IMR-90 (cell line): ENCODE data around the gene ARMS2. TPM values are rescaled to one million over a fixed set of nuclear protein-coding genes. Genes with fewer than 3 reads are reported as not detected.

ENCODE experiments used
- ATAC-seq: fragments of 200-7000 bp; cut with Tn5 transposase; 2 replicates; pipeline ENCODE4 v1.9.1; 2020; ENCODE audit warnings: low read depth, mild to moderate bottlenecking, moderate library complexity
- BruUV-seq: library from RNA; stranded (reverse); fragments of 400-500 nt; replicated peaks from 2 replicates; lab custom pipeline; 2021; lab: Mats Ljungman, UMichigan
- CTCF ChIA-PET: fragments of 300-600 bp; formaldehyde crosslinking; extraction: SDS; loops from one replicate; lab custom pipeline; 2021; ENCODE audit warnings: antibody characterized with exemption; lab: Yijun Ruan, JAX
- POLR2A ChIA-PET: fragments of 300-600 bp; sonication (Branson Sonifier 250); formaldehyde crosslinking; loops from one replicate; lab custom pipeline; 2022; ENCODE audit warnings: antibody characterized with exemption; ENCODE audit not compliant: unreplicated experiment; lab: Charles Lee
- DNase-seq: peaks from one replicate; pipeline ENCODE4 v3.0.0; 2013
- H2AFZ ChIP-seq: replicated peaks from 2 replicates; pipeline ENCODE3; 2013; ENCODE audit warnings: low read length, mild to moderate bottlenecking; ENCODE audit not compliant: poor library complexity
- H2AK5ac ChIP-seq: 2 replicates; pipeline ENCODE4 v1.6.1; 2013; ENCODE audit warnings: low read depth, low read length, inconsistent platforms
- H2AK9ac ChIP-seq: replicated peaks from 2 replicates; pipeline ENCODE3; 2013; ENCODE audit warnings: mild to moderate bottlenecking, low read depth, low read length, moderate library complexity; ENCODE audit not compliant: poor library complexity
- H2BK120ac ChIP-seq: 2 replicates; pipeline ENCODE4 v1.6.1; 2013; ENCODE audit warnings: low read depth, low read length, inconsistent platforms
- H2BK15ac ChIP-seq: 3 replicates; pipeline ENCODE4 v1.6.1; 2013; ENCODE audit warnings: low read depth, low read length, inconsistent platforms
- H2BK20ac ChIP-seq: 2 replicates; pipeline ENCODE4 v1.6.1; 2013; ENCODE audit warnings: low read depth, mild to moderate bottlenecking, inconsistent platforms, low read length, moderate library complexity
- H2BK5ac ChIP-seq: 2 replicates; pipeline ENCODE4 v1.6.1; 2013; ENCODE audit warnings: mild to moderate bottlenecking, low read depth, low read length, inconsistent platforms; ENCODE audit not compliant: poor library complexity, severe bottlenecking
- H3K14ac ChIP-seq: replicated peaks from 2 replicates; pipeline ENCODE4 v1.6.1; 2013; ENCODE audit warnings: low read depth, low read length, inconsistent platforms
- H3K18ac ChIP-seq: 2 replicates; pipeline ENCODE4 v1.6.1; 2013; ENCODE audit warnings: low read depth, low read length, control low read depth
- H3K23ac ChIP-seq: 2 replicates; pipeline ENCODE4 v1.6.1; 2013; ENCODE audit warnings: low read depth, low read length, inconsistent platforms
- H3K27ac ChIP-seq: 2 replicates; pipeline ENCODE4 v1.5.1; 2013; ENCODE audit warnings: mild to moderate bottlenecking, control low read depth, low read length; ENCODE audit not compliant: insufficient read depth
- H3K27me3 ChIP-seq: 2 replicates; pipeline ENCODE4 v1.6.1; 2013; ENCODE audit warnings: low read length; ENCODE audit not compliant: control insufficient read depth, insufficient read depth
- H3K36me3 ChIP-seq: 2 replicates; pipeline ENCODE4 v1.6.1; 2013; ENCODE audit warnings: low read length, mixed read lengths; ENCODE audit not compliant: control insufficient read depth, insufficient read depth
- H3K4ac ChIP-seq: 2 replicates; pipeline ENCODE4 v1.6.1; 2013; ENCODE audit warnings: low read depth, low read length, inconsistent platforms
- H3K4me1 ChIP-seq: 2 replicates; pipeline ENCODE4 v1.6.1; 2013; ENCODE audit warnings: low read length, mixed read lengths; ENCODE audit not compliant: control insufficient read depth, insufficient read depth
- H3K4me2 ChIP-seq: 2 replicates; pipeline ENCODE4 v1.6.1; 2013; ENCODE audit warnings: low read depth, mild to moderate bottlenecking, control low read depth, low read length, moderate library complexity
- H3K4me3 ChIP-seq: 2 replicates; pipeline ENCODE4 v1.5.1; 2013; ENCODE audit warnings: low read depth, mild to moderate bottlenecking, control low read depth, low read length, moderate library complexity; ENCODE audit not compliant: insufficient read depth
- H3K56ac ChIP-seq: 2 replicates; pipeline ENCODE4 v1.6.1; 2013; ENCODE audit warnings: low read length, inconsistent platforms; ENCODE audit not compliant: insufficient read depth; ENCODE audit errors: extremely low read depth
- H3K79me1 ChIP-seq, 2 experiments: 2 replicates each; pipeline ENCODE4 v1.6.1; 2013; ENCODE audit warnings: low read length in 2 of 2, inconsistent platforms in 1 of 2, low read depth in 1 of 2
- H3K9ac ChIP-seq: 2 replicates; pipeline ENCODE4 v1.6.1; 2013; ENCODE audit warnings: low read depth, low read length, control low read depth
- H3K9me1 ChIP-seq: 2 replicates; pipeline ENCODE4 v1.6.1; 2013; ENCODE audit warnings: low read length, inconsistent platforms; ENCODE audit not compliant: insufficient read depth
- H3K9me3 ChIP-seq: 2 replicates; pipeline ENCODE4 v1.6.1; 2013; ENCODE audit warnings: low read length; ENCODE audit not compliant: control insufficient read depth, insufficient read depth
- H4K20me1 ChIP-seq: 2 replicates; pipeline ENCODE4 v1.6.1; 2013; ENCODE audit warnings: low read length, inconsistent platforms; ENCODE audit not compliant: insufficient read depth
- H4K5ac ChIP-seq: 2 replicates; pipeline ENCODE4 v1.6.1; 2013; ENCODE audit warnings: mild to moderate bottlenecking, low read depth, low read length, control low read depth
- H4K8ac ChIP-seq, 2 experiments: 2 replicates each; pipeline ENCODE4 v1.6.1; 2013; ENCODE audit warnings: low read depth in 2 of 2, low read length in 2 of 2, control low read depth in 1 of 2, inconsistent platforms in 1 of 2
- H4K91ac ChIP-seq: 2 replicates; pipeline ENCODE4 v1.6.1; 2013; ENCODE audit warnings: low read depth, low read length, inconsistent platforms; ENCODE audit not compliant: insufficient read depth
- BHLHE40 ChIP-seq: fragments of 150-350 bp; IDR thresholded peaks from 2 replicates; pipeline ENCODE4 v1.6.1; 2016; ENCODE audit warnings: mild to moderate bottlenecking, low read depth, low read length
- CHD1 ChIP-seq: IDR thresholded peaks from 2 replicates; pipeline ENCODE4 v1.6.1; 2012; ENCODE audit warnings: low read depth, low read length, improper control_type of control experiment
- FOS ChIP-seq: fragments of 150-350 bp; IDR thresholded peaks from 2 replicates; pipeline ENCODE4 v1.6.1; 2016; ENCODE audit warnings: low read depth, low read length
- MAZ ChIP-seq: IDR thresholded peaks from 2 replicates; pipeline ENCODE4 v1.6.1; 2012; ENCODE audit warnings: low read depth, mild to moderate bottlenecking, low read length, improper control_type of control experiment, moderate library complexity, borderline replicate concordance
- POLR2A ChIP-seq: IDR thresholded peaks from 2 replicates; pipeline ENCODE4 v1.6.1; 2012; ENCODE audit warnings: mild to moderate bottlenecking, low read depth, low read length
- RAD21 ChIP-seq: IDR thresholded peaks from 2 replicates; pipeline ENCODE4 v1.6.1; 2012; ENCODE audit warnings: low read length, improper control_type of control experiment
- RCOR1 ChIP-seq: IDR thresholded peaks from 2 replicates; pipeline ENCODE4 v1.6.1; 2012; ENCODE audit warnings: mild to moderate bottlenecking, low read length, improper control_type of control experiment; ENCODE audit not compliant: insufficient replicate concordance
- RFX5 ChIP-seq: IDR thresholded peaks from 2 replicates; pipeline ENCODE4 v1.8.0; 2012; ENCODE audit warnings: low read depth, mild to moderate bottlenecking, low read length, moderate library complexity
- SMC3 ChIP-seq: fragments of 150-350 bp; IDR thresholded peaks from 2 replicates; pipeline ENCODE4 v1.6.1; 2016; ENCODE audit warnings: low read depth, mild to moderate bottlenecking, antibody characterized with exemption, low read length, moderate library complexity
- WGBS, 2 experiments: methylation state at CpG; one replicate each; pipeline versions ENCODE4 v1.1.5 to v1.1.7; 2013; ENCODE audit warnings: missing lambda C conversion rate in 2 of 2; ENCODE audit not compliant: insufficient read length in 1 of 2; ENCODE audit errors: extremely low coverage in 2 of 2; 5-methylcytosine and 5-hydroxymethylcytosine counted together
- dilution Hi-C: fragments of 300-500 bp; cut with HindIII; formaldehyde crosslinking; loops from one replicate; pipeline ENCODE4 v1.14.3; 2018; ENCODE audit warnings: low sequenced_read_pairs; ENCODE audit not compliant: unreplicated experiment
- in situ Hi-C: fragments of 300-500 bp; cut with MboI; formaldehyde crosslinking; loops from 3 replicates; pipeline ENCODE4 v1.14.3; 2019; ENCODE audit warnings: low sequenced_read_pairs, inconsistent platforms, mixed read lengths
- intact Hi-C: fragments of 100-400 bp; cut with micrococcal nuclease; formaldehyde crosslinking; loops from 2 replicates; pipeline ENCODE4 v1.10.0; 2022
- polyA plus RNA-seq, 3 experiments: library from polyadenylated mRNA; depleted of rRNA; stranded (reverse); fragments of >200 nt; gene quantifications; 2 replicates each; pipeline ENCODE4 v1.2.3, GENCODE V29; 2012; ENCODE audit warnings: low replicate concordance in 1 of 3
- total RNA-seq: library from RNA; depleted of rRNA; stranded (reverse); fragments of >200 nt; gene quantifications from 2 replicates; pipeline ENCODE4 v1.2.3, GENCODE V29; 2012
- TF ChIP-seq, protein P1 (sequence below): conservative IDR thresholded peaks from 2 replicates; pipeline ENCODE4 v1.5.1; 2012; ENCODE audit warnings: mild to moderate bottlenecking, low read depth, low read length, improper control_type of control experiment

The ARMS2 gene
- total and polyA plus RNA-seq, 2 of the 4 experiments (the other 2 are of a cell fraction) = not detected

DNA sequence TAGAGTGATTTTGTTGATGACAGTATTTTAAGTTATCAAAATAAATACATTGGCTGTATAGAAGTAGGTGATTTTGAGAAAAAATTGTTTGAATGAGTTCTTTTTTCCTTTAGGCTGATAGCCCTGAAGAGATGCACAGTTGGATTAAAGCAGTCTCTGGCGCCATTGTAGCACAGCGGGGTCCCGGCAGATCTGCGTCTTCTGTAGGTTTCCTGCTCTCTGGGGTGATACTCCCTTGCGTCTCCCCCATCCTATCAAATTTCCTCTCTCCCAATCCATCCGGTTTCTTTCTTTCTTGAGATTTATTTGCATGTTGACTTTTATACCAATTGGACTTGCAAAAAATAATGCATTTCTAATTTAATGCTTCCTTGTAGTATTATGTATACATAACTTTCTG, 27.6 kb upstream of the ARMS2 start:
- intact Hi-C loops = no loop called here
- Histone ChIP-seq H3K9ac (no peak overlapping the region), H2BK15ac (no peak overlapping the region), H3K4me2 (no peak overlapping the region), H2BK5ac (no peak overlapping the region), H3K79me1 (no peaks in the 10 kb centered on the region), H3K56ac (no peak overlapping the region), H3K36me3 (peaks cover 8% of the 10 kb centered on the region), H3K4me3 (no peak overlapping the region), H4K20me1 (no peaks in the 10 kb centered on the region), H3K9me3 (no peaks in the 10 kb centered on the region), H4K91ac (no peak overlapping the region), H3K4me1 (no peaks in the 10 kb centered on the region), H3K4ac (no peak overlapping the region), H3K27ac (no peak overlapping the region), H2AFZ (no peak overlapping the region), H2AK9ac (no peak overlapping the region), H4K5ac (no peak overlapping the region), H2BK20ac (no peak overlapping the region), H3K23ac (no peak overlapping the region), H2AK5ac (no peak overlapping the region), H3K14ac (no peak overlapping the region), H3K9me1 (0 out of 2 replicates have a peak, but pooled peaks cover 2% of the 10 kb centered on the region), H3K18ac (no peak overlapping the region), H4K8ac (no peak overlapping the region), H2BK120ac (no peak overlapping the region), H3K27me3 (no peaks in the 10 kb centered on the region)
- ChIA-PET POLR2A (no interaction called here), CTCF (no interaction called here)
- no peak for DNase-seq
- TF ChIP-seq SMC3 (no peak), CHD1 (no peak), MAZ (no peak), BHLHE40 (no peak), RFX5 (no peak), RCOR1 (no peak), FOS (no peak), POLR2A (no peak), RAD21 (no peak)
- TF ChIP-seq, protein P1, sequence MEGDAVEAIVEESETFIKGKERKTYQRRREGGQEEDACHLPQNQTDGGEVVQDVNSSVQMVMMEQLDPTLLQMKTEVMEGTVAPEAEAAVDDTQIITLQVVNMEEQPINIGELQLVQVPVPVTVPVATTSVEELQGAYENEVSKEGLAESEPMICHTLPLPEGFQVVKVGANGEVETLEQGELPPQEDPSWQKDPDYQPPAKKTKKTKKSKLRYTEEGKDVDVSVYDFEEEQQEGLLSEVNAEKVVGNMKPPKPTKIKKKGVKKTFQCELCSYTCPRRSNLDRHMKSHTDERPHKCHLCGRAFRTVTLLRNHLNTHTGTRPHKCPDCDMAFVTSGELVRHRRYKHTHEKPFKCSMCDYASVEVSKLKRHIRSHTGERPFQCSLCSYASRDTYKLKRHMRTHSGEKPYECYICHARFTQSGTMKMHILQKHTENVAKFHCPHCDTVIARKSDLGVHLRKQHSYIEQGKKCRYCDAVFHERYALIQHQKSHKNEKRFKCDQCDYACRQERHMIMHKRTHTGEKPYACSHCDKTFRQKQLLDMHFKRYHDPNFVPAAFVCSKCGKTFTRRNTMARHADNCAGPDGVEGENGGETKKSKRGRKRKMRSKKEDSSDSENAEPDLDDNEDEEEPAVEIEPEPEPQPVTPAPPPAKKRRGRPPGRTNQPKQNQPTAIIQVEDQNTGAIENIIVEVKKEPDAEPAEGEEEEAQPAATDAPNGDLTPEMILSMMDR = no peak
- dilution Hi-C loops = no loop called here
- no peak for ATAC-seq
- BruUV-seq = no TSS peak
- WGBS, 2 experiments = no CpG with 5 or more reads among the region's 6 CpGs
- in situ Hi-C loops = no loop called here
